Measurements from ENCODE around the gene RAD51D. TPM values are rescaled to one million over a fixed set of nuclear protein-coding genes. Genes with fewer than 3 reads are reported as not detected.
A peak's percentile ranks its signal among the peaks of the same experiment; 100 is the strongest.
"Not testable (repeated sequence)": the region's sequence is repeated elsewhere in the genome, so short reads cannot be mapped to it uniquely, and the experiment has no call there.

The RAD51D gene
- polyA plus RNA-seq, 3 donors: 11.9 to 15.7 (median 15.2) TPM

DNA sequence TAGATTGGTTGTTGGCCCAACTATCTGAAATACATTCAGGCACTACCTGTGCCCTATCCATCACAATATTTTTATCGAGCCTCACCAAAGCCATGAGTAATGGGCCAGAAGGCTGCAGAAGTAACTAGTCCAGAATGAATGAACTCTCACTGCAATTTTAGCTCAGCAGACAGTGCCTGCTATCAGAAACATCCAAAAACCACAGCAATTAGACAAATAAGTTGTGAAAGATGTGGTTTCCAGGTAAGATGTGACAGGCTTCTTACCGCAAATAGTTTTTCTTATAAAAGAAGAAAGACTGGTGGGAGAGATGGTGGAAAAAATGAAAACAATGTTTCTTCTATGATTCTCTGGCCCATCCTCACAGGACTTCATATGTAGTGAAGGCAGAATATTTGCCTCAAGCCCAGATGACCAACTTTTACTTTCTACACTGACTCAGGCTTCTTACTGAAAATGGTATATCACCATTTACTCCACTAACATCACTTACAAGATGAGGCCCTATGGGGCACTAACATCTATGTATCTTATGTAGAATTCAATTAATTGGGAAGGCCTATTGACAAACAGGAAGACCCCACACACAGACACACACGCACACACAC lies 46.4 kb downstream of the RAD51D start:
- DNase-seq: no peak

DNA sequence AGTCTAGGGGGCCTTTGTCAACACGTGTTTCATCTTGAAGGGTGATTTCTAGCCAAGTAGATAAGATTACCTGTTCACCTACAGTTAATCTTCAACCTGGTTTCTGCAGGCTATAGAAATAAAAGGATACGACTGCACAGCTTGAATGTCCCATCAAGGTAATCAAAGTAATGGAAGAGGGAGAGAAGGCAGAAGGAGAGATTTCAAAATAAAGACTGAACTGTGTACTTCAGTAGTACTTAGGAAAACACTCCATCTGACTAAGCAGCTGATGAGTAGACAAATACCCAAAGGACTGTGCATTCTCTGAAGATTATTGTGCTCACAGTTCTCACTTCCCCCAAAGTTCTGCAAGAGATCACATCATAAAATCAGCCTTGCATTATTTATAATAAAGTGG lies 50.3 kb downstream of the RAD51D start:
- DNase-seq: no peak

DNA sequence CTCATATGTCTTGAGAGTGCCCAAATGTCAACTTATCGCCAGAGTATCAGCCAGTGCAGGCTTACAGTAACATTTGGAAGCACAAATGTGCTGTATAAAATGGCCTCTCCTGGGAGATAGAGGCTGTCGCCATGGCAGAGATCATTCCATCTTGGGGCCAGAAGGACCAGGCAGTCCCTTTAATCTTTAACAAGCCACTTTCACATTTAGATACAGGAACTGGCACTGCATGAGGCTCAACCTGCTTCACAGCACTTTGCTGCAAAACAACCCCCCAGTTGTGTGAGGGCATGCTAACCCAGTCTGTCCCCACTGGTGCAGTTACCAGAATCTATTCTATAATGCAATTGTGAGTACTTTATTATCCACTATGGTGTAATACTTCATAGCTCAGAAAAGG lies 51.4 kb downstream of the RAD51D start:
- DNase-seq: no peak

DNA sequence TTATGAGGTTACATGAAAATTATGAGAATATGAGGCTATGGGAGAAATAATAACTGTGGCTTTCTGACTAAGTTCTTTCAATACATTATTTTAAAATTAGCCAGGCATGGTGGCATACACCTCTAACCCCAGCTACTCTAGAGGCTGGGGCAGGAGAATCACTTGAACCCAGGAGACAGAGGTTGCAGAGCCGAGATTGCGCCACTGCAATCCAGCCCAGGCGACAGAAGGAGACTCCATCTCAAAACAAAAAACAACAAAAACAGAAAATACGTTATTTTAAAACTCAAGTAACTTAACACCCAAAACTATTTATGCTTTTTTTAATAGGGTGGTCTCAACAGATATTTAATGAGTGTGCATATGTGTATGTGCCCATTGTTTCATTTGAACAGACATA lies 53.8 kb downstream of the RAD51D start:
- no peak for DNase-seq

DNA sequence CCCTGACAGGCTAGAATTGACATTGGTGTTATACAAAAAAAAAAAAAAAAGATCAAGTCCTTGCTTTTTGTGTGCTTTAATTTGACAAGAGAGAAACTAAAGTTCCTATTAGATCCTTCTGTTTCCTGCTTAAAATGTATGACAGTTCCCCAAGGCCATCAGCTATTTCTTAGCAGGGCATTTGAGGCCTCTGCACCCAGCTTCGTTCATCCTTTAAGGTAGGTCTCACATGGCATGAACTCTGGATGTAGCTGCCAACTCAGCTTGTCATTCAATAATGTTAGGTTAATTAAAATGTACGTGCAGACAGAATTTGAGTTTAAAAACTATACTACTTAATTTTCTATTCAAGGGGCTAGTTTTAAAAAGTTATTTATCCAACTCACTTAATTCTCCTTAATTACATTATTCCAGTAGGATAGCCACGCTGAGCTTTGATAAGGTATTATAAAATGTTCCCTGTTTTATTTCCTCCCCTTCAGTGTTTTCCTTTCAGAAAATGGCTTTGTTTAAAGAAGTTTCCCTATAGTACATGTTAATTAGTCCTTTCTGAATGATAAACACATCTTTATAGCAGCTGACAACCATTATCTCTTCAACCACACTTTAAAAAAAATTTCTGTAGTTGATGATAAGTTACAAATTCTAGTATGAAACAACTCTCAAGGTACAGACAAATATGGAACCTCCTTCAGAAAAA lies 55.0 kb downstream of the RAD51D start:
- DNase-seq: no peak

DNA sequence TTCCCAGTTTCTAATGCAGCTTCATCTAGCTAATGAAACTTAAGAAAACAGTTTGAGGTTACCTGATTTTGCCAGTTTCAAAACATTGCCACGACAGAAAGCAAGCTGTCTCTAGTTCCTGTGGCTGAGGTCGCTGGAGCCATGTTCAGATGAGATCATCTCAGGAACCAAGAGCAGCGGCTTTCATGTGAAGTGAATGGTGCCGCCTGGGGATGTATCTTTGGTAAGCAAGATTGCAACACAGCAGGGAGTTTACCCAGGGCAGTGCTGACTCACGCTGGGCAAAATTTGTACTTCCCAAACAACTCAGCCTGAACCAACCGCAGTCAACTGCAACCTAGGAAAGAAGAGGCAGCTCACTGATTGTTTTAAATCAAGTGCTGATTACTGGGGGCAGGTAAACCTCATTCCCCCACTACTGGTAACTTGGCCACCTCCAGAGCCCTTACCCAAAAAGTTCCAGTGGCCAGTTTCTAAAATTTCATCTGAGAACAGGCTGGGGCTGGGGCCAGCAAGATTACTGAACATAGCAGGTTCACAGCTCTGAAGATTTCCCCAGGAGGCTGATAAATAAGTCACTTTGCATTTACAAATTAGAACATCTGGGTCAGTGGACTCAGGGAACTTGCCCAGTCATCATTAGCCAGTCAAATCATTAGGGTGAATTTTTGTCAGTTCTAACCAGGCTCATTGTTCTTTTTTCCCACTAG lies 56.0 kb downstream of the RAD51D start, which contains the start of gene RFFL:
Gene RFFL, minus strand, starts transcription at position 194 of the 710 bp plus-strand sequence. CDS start 37,154 bp downstream, outside the sequence.
- peak; percentile 82 for DNase-seq

DNA sequence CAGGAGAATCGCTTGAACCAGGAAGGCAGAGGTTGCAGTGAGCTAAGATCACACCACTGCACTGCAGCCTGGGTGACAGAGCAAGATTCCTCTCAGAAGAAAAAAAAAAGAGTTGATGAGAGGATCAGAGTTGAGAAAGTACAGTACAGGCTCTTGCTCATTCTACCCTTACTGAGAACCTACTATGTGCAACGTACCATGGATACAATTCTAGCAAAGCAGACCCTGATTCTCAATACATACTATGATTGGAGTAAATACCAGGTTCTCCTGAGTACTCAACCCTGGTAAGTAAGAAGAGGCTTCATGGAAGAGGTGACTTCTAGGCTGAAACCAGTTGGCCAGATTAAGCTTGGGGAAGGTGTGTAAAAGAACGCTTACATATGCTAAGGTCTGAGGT lies 57.4 kb downstream of the RAD51D start:
- DNase-seq: no peak

DNA sequence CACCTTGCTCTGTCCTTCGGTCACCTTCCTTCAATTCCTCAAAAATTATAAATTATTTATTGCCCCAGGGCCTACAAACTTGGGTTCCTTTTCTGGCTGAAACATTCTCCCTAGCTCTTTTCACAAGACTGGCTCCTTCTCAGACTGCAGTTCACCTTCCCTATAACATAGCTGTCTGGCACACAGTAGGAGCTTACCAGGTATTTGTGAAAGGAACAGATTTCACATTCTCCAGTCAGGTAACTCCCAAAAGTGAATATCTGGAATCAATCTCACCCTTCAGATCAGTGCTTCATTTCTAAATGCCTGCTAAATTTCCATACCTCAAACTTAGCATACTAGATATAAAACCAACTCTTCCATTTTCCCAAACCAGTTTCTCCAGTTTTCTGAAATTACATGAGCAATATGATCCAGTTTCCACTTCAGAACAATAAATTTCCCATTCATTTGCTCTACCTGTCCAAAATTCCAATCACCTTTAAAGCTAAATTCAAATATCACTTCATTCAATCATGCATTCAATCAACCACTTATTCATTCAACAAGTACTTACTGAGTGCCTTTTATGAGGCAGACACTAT lies 62.2 kb downstream of the RAD51D start:
- DNase-seq: no peak

DNA sequence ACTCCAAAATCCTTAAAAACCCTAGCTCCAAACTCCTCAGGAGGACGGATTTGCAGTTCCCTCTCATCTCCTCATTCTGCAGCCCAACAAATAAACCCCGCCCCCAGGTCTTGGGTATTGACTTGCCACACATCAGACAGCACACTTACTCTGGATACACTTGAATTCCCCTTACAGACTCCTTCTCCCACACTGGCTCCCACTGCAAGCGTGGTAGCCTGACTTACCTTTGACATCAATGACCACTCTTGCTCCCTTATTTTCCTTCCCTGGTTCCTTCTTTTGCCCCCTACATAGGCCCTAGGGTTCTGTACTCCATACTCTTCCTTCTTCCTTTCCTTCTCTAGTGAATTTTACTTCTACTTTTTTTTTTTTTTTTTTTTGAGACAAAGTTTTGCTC lies 63.6 kb downstream of the RAD51D start:
- no peak for DNase-seq

DNA sequence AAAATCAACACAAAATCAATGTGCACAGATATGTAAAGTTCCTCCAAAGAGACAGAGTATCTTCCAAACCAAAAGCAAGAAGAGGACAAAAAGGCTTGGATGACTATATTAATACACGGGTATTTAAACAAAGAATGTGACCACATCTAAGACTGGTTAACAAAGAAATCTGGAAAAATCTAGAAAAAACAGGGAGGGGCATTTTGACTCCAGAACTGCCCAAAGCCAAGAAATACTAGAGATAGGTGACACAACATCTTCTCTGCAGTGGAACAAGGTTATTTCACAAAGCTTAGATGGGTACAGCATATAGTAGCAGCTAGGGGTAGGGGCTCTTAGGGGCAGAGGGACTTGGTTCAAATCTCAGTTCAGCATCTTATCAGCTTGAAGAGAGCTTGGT lies 66.5 kb downstream of the RAD51D start:
- DNase-seq: no peak

DNA sequence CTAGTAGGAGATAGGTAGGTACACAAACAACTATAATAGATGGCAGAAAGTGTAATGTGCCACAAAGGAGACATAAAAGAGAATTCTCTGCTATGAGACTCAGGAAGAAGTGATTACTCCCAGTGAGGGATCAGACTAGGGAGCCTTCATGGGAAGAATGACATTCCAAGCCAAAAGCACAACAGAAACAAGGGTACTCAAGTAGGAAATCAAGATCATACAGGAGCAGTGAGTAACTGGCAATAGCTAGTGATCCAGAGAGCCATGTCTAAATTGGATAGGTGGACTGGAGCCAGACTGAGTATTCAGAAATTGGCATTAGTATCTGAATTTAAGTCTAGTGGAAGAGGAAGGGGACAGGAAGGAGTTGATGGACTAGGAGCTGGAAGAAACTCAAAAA lies 66.9 kb downstream of the RAD51D start:
- no peak for DNase-seq

DNA sequence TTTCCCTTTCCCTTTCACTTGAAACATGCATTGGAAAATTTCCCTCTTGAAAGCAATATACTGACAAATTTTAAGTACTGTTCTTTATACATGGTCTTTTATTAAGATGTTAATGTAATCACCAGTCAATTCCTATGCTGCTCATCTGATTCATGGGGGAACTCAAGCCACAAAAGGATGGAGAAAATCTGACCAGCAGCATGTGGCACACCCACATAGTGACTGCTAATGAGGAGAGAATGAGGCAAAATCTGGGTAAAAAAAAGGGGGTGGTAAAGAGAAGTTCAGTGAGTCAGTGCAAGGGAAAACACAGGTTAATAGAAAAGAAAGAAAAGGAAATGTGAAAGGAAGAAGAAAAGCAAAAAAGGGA lies 67.4 kb downstream of the RAD51D start:
- no peak for DNase-seq

DNA sequence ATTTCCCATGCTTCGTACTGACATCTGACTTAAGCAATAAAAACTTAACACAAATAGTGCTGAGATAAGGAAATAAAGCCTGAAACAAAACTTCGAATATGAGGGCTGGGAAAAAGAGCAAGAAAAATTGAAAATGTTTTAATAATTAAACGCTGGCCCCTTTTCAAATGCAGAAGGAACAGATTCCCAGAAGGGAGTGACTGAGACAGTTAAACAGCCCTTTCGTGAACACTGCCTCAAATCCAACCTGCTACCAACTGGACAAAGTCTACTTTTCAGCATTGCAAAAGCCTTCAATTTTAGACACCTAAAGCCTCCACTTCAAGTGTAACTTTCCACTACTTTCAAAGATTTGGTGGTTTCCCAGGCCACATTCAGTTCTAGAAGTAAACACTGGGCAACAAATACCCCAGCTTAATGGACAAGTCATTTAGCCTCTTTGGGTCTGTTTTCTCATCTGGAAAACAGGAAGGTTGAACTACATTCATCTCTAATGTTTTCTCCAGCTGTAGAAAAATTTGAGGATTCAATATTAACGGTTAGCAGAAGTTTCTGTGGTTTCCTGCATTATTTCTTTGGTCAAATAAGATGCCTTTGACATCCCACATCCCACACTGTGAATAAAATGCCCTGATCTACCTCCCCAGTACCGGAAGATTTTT lies 68.0 kb downstream of the RAD51D start:
- no peak for DNase-seq

DNA sequence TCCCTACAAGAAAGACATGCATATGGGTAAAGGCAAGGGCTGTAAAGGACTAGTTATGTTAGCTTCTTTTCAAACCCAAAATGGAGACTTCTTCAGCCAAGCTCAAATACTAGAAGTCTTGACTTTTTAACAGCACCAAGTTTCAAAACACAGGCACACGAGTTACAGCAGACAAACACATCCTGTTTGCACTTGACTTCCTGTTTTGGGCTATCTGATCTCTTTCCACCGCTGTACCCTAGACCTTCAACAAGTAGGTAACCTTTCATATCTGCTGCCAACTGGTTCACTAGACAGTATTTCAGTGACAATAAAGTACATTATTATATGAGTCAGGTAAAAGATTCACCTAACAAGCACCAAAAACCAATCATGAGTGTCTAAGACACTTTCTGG lies 68.5 kb downstream of the RAD51D start:
- DNase-seq: no peak

DNA sequence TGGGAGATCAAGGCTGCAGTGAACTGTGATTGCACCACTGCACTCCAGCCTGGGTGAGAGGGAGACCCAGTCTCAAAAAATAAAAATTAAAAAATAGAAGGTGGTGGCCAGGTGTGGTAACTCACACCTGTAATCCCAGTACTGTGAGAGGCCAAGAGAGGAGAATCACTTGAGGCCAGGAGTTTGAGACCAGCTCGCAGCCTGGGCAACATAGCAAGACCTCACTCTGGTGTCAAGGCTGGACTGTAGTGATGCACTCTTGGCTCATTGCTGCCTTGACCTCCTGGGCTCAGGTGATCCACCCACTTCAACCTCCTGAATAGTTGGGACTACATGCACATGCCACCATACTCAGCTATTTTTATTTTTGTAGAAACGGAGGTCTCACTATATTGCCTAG lies 69.5 kb downstream of the RAD51D start:
- DNase-seq: no peak

DNA sequence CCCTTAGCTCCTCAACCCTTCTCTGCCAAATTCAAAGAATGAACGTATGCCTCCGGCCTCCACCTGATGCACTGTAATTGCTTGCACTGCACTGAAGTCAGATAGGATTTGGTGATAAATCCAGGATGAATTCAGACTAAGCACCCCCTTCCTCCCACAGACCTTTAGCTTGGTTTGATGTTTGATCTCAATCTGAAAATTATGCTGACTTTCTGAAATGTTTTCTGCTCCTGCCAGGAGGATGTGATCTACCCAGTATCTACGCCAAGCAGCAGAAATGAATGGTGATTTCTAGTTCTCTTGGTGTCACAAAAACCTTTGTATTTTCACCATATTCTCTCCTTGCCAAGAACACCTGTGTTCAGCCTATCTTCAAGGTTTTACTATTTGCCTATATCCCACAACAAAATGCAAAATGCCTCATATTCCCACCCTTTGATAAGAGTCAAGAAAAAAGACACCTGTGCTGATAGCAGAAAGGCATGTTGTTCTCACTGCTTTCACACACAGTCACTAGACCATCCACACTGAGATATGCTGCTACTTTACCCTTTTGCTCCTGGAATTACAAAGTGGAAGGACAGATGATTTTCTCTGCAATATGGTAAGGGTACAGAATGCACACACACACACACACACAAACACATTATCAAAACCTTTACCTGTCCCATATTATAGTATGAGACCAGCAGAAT lies 70.8 kb downstream of the RAD51D start:
- DNase-seq: no peak

DNA sequence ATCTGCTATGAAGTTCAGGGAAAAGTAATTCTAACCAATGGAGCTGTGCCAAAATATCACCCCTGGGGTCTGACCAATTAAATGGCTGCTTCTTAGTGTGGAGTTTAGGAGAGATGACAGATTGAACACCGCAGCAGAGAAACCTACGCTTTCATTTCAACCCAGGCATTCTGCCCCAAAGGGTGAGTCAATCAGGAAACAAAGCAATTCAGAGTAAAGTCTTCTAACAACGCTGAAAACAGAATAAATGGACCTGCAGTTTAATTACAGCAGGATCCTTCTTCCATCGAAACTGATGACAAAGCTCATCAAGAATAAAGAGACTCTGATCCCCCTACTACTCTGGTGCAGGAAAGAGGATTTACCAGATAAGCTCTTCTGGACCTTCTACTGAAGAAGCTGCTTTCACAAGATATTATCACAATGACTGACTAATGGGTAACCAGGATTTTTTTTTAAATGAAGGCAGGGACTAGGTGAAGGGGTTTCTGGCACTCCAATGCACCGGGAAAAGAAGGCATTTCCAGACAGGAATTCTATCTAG lies 72.8 kb downstream of the RAD51D start:
- DNase-seq: no peak

DNA sequence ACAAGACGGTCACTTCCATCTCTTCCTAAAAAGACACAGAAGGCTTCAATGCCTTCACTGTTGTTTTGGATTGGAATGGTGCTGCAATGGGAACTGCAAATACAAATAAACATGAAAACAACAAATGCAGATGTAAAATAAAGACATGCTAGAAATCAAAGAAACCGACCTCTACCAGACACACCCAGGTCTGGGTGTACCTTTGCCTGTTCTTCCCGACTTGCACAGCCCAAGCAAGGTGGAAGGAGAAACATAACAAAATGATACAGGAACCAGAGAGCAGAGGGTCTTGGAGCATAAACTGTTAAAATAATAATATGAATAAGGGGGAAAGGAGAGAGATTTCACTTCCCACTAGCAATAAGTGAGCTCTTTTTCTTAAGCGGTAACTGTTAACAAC lies 73.4 kb downstream of the RAD51D start:
- DNase-seq: no peak

DNA sequence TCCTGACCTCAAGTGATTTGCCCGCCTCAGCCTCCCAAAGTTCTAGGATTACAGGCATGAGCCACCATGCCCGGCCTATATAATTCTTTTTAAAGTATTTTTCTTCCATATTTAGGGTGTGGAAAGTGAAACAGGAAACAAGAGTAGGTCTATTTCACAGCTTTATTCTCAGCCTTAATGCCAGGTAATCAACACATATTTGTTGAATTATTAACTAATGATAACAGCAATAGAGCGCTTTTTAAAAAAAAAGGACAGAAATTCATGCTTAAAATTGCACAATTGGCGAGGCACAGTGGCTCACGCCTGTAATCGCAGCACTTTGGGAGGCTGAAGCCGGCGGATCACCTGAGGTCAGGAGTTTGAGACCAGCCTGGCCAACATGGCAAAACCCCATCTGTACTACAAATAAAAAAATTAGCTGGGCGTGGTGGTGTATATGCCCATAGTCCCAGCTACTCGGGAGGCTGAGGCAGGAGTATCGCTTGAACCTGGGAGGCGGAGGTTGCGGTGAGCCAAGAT lies 74.1 kb downstream of the RAD51D start:
- DNase-seq: not testable (repeated sequence)

DNA sequence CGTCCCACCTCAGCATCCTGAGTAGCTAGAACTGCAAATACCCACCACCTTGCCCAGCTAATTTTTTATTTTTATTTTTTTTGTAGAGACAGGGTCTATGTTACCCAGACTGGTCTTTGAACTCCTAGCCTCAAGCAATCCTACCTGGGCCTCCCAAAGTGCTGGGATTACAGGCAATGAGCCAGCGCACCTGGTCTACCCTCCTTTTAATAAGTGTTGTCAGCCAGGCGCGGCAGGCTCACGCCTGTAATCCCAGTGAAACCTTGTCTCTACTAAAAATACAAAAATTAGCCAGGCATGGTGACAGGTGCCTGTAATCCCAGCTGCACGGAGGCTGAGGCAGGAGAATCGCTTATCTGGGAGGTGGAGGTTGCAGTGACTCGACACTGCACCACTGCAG lies 75.5 kb downstream of the RAD51D start:
- no peak for DNase-seq

Data from renal pelvis (tissue), 4 donors.